Kidney glomerular epithelial cell (primary cell): ENCODE measurements around the gene CCDC188.
A peak's percentile ranks its signal among the peaks of the same experiment; 100 is the strongest.

Experiments
- DNase-seq: peaks from one replicate; lab custom pipeline; 2025; lab: John Stamatoyannopoulos, UW

CCDC188 gene

GRCh38 chr22:20132686-20133246 lies 18.1 kb downstream of the CCDC188 start:
- no peak for DNase-seq

DNA sequence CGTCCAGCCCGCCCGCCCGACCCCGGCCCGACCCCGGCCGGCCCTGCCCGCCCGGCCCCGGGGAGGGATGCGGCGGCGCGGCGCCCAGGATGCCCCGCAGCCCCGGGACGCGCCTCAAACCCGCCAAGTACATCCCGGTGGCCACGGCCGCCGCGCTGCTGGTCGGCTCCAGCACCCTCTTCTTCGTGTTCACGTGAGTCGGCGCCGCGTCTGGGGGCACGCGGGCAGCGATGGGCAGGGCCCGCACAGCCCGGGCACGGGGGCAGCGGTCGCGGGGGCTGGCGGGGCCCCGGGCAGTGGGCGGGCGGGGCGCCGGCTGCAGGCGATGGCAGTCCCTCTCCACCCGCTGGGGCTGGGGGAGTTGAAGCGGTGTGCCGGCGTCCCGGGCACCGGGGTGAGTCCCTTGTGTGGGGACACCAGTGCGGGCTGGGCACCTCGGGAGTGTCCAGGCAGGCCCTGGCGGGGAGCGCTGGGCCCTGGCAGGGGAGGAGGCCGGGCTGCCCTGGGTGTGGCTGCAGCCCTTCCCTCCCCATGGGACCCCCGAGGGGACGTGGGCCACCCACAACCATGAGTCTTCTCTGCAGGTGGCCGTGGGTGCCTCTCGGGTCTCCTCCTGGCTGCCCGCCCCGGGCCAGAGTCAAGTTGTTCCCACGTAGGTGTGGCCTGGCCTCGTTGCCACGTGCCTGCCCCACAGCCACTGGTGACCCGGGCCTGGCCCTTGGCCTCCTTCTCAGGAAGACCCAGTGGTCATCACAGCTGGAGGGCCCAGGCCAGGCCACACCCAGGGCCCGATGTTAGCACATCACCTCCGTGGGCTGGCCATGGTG lies 18.8 kb downstream of the CCDC188 start:
- no peak for DNase-seq

DNA sequence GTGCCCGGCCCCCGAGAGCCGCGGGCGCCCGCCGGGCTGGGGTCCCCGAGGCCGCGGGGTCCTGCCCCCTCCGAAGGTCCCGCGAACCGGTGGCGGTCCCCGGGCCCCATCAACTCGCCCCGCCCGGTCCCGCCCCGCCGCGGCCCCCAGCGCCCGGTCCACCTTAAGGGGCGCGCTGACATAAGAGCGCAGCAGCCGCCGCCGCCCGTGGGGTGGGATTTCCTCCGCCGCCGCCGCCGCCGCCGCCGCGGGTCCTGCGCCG lies 19.3 kb downstream of the CCDC188 start, which contains the start of gene ZDHHC8:
ZDHHC8 (plus strand) TSS at position 208 of the 262 bp plus-strand sequence. CDS start 144 bp downstream, outside the sequence.
- DNase-seq: no peak

- DNase-seq: peak; percentile 46
Measured at GRCh38 chr22:20130731-20131596, 19.9 kb downstream of the CCDC188 start.

DNA sequence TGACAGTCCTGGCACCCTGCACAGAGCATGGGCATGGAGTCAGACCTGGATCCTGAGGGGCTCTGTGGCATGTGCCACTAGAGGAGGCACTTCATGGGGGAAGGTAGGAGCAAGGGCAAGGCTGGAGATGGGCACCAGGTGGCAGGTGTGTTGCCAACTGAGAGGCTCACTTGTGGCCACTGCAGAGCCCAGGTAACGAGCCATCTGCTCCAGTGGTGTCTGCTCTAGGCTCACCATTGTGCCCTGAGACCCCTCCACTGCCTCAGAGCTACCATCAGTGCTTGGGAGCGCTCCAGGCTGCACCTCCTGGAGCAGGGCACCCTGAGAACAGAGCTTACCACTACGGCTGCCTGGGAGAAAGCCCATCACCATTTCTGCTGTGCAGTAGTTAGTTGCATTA lies 20.5 kb downstream of the CCDC188 start:
- no peak for DNase-seq

- DNase-seq: no peak
Measured at GRCh38 chr22:20129747-20130014, 21.2 kb downstream of the CCDC188 start.

- DNase-seq: no peak
Measured at GRCh38 chr22:20128902-20129746, 21.7 kb downstream of the CCDC188 start.

DNA sequence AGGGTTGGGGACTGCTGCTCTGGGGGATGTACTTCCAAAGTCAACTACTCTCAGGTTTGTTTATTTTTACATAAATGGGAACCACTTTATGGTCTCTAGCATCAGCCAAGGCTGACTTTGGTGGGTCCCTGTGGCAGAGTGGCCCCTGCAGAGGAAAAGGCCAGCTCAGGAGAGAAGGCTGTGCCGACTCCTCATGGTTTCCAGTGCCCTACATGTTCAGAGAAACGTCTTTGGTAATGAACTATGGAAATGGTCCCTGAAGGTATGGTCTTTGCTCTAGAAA lies 22.3 kb downstream of the CCDC188 start:
- DNase-seq: no peak

DNA sequence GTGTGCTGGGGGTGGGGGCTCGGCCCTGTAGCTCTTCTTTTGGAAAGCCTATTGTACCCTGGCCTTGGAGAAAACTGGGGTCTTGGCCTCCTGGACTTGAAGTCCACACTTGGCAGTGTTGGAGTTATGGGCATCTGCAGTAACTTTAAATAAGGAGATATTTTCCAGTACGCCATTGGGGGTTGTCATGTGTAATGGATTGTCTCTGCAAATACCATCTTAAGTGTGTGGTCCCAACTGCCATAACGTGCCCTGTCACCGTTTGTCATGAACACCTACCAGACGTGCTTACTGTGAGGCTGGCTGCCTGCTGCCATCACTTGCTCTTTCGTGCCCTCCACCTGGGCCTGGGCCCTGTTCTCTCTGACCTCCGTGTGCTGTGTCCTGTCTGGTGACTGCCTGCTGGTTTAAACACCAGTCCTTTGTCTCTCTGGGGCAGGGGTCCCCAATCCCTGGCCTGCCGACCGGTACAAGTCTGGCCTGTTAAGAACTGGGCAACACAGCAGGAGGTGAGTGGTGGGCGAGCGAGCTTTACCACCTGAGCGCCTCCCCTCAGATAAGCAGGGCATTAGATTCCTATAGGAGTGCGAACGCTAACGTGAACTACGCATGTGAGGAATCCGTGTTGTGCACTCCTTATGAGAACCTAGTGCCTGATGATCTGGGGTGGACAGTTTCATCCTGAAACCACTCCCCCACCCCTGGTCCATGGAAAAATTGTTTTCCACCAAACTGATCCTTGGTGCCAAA lies 22.8 kb downstream of the CCDC188 start:
- DNase-seq: no peak

DNA sequence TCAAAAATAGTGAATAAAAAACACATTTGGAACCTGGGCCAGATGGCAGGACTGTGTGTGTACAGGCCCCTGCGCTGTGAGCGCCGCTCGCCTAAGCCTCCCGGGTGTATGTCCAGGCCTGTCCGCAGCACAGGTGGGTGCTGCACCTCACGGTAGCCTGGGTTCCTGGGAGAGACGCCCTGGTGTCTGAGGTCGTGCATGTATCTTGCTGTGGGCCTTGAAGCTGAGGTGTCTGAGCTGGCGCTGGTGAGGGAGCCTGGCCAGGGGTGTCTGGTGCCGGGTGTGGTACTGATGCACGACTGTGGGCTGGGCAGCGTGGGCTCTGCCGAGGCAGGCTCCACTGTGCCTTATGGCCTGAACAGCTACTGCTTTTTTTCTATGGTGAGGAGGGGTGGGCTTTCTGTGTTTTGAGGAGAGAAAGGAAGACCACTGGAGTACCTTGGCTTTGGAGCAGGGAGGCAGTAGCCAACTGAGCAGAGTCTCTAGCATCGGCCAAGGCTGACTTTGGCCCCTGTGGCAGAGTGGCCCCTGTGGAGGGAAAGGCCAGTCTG lies 23.5 kb downstream of the CCDC188 start:
- DNase-seq: no peak

DNA sequence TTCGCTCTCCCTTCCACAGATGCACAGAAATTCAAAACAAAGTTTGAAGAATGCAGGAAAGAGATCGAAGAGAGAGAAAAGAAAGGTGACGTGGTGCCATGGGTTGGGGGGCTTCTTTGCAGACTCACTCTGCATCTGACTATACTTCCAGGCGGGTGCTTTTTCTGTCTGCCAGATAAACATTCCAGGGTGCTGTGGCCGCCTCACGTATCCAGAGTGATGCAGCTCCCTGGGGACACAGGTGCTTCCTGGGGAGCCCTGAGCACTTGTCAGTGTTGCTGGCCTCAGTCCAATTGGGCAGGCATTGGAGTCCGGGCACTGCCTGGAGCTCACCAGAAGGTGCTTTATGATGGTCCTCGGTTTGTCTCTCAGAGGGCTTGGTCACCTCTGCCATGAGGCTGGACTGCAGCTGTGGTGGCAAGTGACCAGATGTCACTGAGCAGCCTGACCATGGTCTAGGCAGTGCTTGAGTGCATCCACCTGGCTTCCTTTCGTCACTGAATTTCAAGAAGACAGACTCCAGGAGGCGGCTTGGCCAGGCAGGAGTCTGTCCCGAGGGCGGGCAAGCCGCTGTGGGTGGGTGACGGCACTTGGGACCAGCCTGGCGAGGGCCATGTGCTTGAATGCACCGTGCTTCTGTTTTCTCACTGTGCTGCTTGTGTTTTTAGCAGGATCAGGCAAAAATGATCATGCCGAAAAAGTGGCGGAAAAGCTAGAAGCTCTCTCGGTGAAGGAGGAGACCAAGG lies 24.4 kb downstream of the CCDC188 start:
- no peak for DNase-seq

DNA sequence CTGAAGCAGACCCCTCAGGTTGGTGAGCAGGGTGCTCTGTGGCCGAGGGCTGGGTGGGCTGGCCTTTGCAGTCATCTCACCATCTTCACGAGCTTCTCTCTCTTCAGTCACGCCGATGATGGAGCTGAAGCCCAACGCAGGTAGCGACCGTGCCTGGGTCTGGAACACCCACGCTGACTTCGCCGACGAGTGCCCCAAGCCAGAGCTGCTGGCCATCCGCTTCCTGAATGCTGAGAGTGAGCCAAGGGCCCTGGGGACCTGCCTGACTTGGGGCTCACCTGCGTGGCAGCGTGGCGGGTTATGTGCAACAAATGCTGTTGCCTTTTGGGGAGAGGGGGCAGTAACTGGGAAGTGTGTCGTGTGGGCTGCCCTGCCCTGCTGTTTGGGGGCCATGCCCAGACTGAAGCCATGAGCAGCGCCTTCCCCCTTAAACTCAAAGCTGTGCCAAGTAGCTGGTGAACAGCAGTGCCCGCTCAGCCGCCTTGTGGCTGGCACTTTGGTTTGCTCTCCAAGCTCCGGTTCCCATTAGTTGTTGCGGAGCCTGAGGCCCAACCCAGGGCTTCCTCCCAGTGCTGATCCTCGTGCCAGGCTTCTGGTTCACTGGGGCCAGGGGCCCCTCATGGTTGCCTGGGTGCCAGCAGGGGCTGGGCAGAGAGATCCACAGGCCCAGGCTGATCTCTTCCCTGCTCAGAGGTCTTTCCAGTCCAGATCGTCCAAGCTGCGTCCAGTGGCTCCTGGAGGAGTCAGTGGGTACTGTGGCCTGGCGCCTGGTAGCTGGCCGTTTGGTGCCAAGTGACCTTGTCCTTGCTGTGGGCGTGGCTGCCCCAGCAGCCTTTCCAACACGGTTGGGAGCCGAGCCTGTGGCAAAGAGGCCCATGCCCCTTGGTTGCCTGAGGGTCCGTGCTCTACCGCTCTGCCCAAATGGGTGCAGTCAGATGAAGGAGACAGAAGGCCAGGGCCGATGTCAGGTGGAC lies 25.4 kb downstream of the CCDC188 start:
- no peak for DNase-seq

DNA sequence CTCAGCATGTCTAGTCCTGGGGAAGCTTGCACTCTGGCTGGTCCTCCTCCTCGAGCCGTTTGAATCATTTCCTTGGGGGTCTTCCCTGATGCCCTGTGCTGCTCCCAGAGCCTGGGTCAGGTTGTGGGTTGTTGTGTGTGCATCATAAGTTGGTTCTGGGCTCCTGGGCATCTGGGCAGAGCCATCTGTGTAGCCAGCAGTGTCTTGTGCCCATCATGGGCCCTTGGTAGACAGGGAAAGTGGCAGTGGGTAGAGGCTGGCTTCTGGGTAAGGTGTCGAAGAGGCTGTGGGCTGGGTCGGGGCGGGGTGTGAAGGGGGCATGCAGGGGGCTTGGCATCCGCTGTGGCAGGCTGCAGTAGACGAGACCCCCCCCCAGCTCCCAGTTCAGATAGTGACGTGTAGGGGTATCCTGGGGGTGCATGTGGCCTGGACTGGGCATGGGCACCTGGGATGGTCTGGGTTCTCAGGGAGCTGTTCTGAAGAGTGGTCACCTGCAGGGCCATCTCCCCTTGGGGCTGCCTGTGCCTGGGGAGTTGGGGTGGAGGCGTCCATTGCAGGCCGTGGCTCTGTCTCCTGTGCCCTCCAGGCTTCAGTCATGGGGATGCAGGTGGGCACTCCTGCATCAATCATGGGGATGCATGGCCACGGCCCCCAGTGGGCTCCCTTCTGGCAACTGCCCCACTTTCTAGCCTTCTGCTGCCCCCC lies 26.6 kb downstream of the CCDC188 start:
- no peak for DNase-seq

DNA sequence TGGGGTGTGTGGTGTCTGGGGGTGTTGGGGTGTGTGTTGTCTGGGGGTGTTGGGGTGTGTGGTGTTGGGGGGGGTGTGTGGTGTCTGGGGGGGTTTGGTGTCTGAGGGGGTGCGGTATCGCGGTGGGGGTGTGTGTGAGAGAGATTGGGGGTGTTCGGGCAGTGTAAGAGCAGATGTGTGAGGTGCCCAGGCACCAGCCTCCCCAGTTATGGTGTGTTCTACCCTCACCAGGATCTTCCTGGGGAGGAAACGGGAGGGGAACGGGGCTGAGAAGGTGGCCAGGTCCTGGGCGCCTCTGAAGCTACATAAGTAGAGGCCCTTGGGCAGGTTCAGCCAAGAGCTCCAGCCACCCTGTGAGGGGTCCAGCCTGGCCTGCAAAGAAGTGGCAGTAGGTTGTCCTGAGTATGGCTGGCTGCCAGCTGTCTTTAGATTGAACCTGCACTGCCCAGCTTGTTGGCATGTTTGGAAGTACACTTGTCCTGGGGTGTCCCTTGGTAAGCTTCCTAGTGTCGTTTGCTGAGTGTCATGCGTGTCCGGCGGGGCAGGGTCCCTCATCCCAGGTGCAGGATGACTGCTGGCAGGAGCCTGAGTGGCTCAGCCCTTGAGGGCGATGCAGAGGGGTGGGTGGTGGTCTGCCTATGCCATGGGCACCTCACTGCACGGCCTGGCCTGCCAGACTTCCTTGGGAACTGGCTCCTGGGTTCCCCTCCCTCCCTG lies 27.3 kb downstream of the CCDC188 start:
- DNase-seq: no peak

GRCh38 chr22:20121856-20122415 lies 28.9 kb downstream of the CCDC188 start:
- DNase-seq: no peak

DNA sequence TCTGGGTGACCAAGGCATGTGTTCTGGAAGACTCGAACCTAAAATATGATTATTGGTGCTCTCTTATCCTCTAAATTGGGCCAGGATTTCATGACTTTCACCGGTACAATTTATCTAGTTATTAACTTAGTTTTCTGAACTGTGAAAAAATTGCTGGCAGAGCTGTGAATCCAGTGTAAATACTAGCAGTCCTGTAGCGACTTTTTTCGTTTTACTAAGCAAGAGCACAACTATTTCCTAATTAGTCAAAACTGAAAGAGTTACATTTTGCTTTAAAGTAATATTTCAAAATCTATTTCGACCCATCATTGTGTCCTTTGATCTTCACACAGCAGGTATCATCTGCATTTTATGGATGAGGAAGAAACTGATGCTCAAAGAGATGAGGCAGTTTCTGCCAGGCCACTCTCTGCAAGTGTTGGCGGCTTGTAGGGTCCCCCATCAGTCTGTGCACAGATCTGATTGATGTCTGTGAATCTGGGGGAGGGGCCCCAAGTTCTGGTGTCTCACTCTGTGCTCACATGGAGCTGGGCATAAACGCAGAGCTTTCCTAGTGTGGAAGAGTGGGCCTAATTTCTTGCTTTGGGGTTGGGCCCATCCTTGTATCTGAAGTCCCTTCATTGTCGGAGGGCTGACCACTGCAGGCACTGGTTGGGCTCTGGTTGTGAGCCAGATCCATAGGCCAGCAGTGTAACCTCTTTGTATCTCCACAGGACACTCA lies 32.4 kb downstream of the CCDC188 start:
- DNase-seq: no peak

- DNase-seq: no peak
Measured at GRCh38 chr22:20117633-20118299, 33.1 kb downstream of the CCDC188 start.
